Parathyroid adenoma (tissue), 2 donors: Measurements from ENCODE around the gene PGM3.

Experiments
- H2AFZ ChIP-seq: fragments of 300-600 bp; sonication (generic); one replicate; pipeline ENCODE4 v1.7.0; 2017; ENCODE audit warnings: antibody characterized with exemption, mild to moderate bottlenecking
- H3K27ac ChIP-seq: fragments of 300-600 bp; sonication (generic); one replicate; pipeline ENCODE4 v1.7.0; 2017
- H3K27me3 ChIP-seq: fragments of 300-600 bp; sonication (generic); one replicate; pipeline ENCODE4 v1.7.0; 2017; ENCODE audit warnings: low read length; ENCODE audit not compliant: control insufficient read depth, insufficient read depth
- H3K36me3 ChIP-seq: fragments of 300-600 bp; sonication (generic); one replicate; pipeline ENCODE4 v1.7.0; 2017; ENCODE audit warnings: low read length; ENCODE audit not compliant: control insufficient read depth, insufficient read depth
- H3K4me1 ChIP-seq: fragments of 300-600 bp; sonication (generic); one replicate; pipeline ENCODE4 v1.7.0; 2017; ENCODE audit warnings: control low read depth
- H3K4me2 ChIP-seq: fragments of 300-600 bp; sonication (generic); one replicate; pipeline ENCODE4 v1.7.0; 2017; ENCODE audit warnings: low read length
- H3K4me3 ChIP-seq: fragments of 300-600 bp; sonication (generic); one replicate; pipeline ENCODE4 v1.7.0; 2017; ENCODE audit warnings: low read depth, low read length
- H3K79me2 ChIP-seq: fragments of 300-600 bp; sonication (generic); one replicate; pipeline ENCODE4 v1.7.0; 2017; ENCODE audit warnings: control low read depth
- H3K9ac ChIP-seq: fragments of 300-600 bp; sonication (generic); one replicate; pipeline ENCODE4 v1.7.0; 2017; ENCODE audit warnings: mild to moderate bottlenecking
- H3K9me3 ChIP-seq: fragments of 300-600 bp; sonication (generic); one replicate; pipeline ENCODE4 v1.7.0; 2017; ENCODE audit warnings: low read length; ENCODE audit not compliant: control insufficient read depth
- TF ChIP-seq, protein P1 (sequence below): fragments of 300-600 bp; sonication (generic); IDR thresholded peaks from one replicate; pipeline ENCODE4 v1.7.0; 2017; ENCODE audit warnings: antibody characterized with exemption, mild to moderate bottlenecking
- donor health status: primary hyperparathyroidism.

The PGM3 gene

DNA sequence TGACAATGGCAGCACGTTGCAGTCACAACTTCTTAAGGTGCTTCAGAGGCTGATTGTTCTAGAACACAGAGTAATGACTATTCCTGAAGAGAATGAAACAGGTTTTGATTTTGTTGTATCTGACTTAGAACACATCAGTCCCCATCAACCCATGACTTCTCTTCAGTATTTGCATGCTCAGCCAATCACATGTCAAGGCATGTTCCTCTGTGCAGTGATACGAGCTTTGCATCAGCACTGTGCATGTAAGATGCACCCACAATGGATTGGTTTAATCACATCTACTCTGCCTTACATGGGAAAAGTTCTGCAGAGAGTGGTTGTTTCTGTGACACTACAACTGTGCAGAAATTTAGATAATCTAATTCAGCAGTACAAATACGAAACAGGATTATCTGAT, 54.3 kb downstream of the PGM3 start:
- Histone ChIP-seq H3K9me3 (no peaks in the 10 kb centered on the region), H3K27ac (no peak overlapping the region), H3K9ac (no peak overlapping the region), H3K27me3 (no peaks in the 10 kb centered on the region), H3K4me2 (no peak overlapping the region), H3K4me3 (no peak overlapping the region), H3K79me2 (no peaks in the 10 kb centered on the region), H2AFZ (no peak overlapping the region), H3K4me1 (no peaks in the 10 kb centered on the region), H3K36me3 (no peaks in the 10 kb centered on the region)
- TF ChIP-seq, protein P1, sequence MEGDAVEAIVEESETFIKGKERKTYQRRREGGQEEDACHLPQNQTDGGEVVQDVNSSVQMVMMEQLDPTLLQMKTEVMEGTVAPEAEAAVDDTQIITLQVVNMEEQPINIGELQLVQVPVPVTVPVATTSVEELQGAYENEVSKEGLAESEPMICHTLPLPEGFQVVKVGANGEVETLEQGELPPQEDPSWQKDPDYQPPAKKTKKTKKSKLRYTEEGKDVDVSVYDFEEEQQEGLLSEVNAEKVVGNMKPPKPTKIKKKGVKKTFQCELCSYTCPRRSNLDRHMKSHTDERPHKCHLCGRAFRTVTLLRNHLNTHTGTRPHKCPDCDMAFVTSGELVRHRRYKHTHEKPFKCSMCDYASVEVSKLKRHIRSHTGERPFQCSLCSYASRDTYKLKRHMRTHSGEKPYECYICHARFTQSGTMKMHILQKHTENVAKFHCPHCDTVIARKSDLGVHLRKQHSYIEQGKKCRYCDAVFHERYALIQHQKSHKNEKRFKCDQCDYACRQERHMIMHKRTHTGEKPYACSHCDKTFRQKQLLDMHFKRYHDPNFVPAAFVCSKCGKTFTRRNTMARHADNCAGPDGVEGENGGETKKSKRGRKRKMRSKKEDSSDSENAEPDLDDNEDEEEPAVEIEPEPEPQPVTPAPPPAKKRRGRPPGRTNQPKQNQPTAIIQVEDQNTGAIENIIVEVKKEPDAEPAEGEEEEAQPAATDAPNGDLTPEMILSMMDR, result no peak

DNA sequence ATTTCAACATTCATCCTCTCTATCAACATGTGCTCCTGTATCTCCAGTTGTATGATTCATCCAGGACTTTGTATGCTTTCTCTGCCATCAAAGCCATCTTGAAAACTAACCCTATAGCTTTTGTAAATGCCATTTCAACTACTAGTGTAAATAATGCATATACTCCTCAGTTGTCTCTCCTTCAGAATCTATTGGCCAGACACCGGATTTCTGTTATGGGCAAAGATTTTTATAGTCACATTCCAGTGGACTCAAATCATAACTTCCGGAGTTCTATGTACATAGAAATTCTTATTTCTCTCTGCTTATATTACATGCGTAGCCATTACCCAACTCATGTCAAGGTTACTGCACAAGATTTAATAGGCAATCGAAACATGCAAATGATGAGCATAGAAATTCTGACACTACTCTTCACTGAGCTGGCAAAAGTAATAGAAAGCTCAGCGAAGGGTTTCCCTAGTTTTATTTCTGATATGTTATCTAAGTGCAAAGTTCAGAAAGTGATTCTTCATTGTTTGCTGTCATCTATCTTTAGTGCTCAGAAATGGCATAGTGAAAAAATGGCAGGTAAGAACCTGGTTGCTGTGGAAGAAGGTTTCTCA, 54.8 kb downstream of the PGM3 start:
- H3K9ac ChIP-seq, result no peak overlapping the region
- H3K27ac ChIP-seq, result no peak overlapping the region
- H2AFZ ChIP-seq, result no peak overlapping the region
- H3K4me1 ChIP-seq, result no peaks in the 10 kb centered on the region
- H3K9me3 ChIP-seq, result no peaks in the 10 kb centered on the region
- TF ChIP-seq, protein P1, result no peak
- no peak overlapping the region for H3K4me3 ChIP-seq
- no peak overlapping the region for H3K4me2 ChIP-seq
- no peaks in the 10 kb centered on the region for H3K79me2 ChIP-seq
- no peaks in the 10 kb centered on the region for H3K36me3 ChIP-seq
- no peaks in the 10 kb centered on the region for H3K27me3 ChIP-seq

DNA sequence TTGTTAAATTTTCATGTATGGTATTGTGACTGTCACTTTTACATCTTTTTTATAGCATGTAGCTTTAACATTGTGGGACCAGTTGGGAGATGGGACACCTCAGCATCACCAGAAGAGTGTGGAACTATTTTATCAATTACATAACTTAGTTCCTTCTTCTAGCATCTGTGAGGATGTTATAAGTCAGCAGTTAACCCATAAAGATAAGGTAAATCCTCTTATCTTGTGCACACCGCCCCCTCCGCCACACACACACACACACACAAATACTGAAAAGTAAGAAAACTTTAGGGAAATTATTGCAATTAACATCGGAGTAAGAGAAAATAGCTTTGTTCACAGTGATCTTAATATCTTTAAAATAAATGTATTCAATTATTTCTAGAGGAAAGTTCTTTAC, 60.9 kb downstream of the PGM3 start:
- Histone ChIP-seq H3K4me2 (no peak overlapping the region), H3K9me3 (no peaks in the 10 kb centered on the region), H3K4me3 (no peak overlapping the region), H3K79me2 (no peaks in the 10 kb centered on the region), H3K4me1 (no peaks in the 10 kb centered on the region), H2AFZ (no peak overlapping the region), H3K27me3 (no peaks in the 10 kb centered on the region), H3K9ac (no peak overlapping the region), H3K36me3 (no peaks in the 10 kb centered on the region), H3K27ac (no peak overlapping the region)
- TF ChIP-seq, protein P1, result no peak

DNA sequence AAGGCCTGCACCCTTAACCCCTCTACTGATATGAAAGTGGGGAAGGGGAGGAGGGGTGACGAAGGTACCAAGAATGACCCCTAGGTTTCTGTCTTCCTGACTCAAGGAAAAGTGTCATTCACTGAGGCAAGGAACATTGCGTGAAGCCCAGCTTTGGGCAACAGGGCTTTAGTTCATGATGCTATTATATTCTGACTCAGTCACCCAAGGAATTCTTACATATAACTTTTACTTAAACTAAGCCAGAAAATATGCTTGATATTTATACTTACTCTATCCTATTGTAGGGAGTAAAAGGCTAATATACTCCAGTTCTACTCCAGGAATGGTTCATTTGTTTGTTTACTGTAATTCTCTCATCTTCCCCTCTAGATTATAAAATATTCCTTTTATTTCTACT, 65.1 kb downstream of the PGM3 start:
- TF ChIP-seq, protein P1, result no peak
- H3K27ac ChIP-seq, result no peak overlapping the region
- H3K9me3 ChIP-seq, result no peaks in the 10 kb centered on the region
- no peaks in the 10 kb centered on the region for H3K36me3 ChIP-seq
- H3K4me2 ChIP-seq, result no peak overlapping the region
- H3K4me3 ChIP-seq, result no peak overlapping the region
- H2AFZ ChIP-seq, result no peak overlapping the region
- H3K9ac ChIP-seq, result no peak overlapping the region
- no peaks in the 10 kb centered on the region for H3K79me2 ChIP-seq
- no peaks in the 10 kb centered on the region for H3K4me1 ChIP-seq
- H3K27me3 ChIP-seq, result no peaks in the 10 kb centered on the region

DNA sequence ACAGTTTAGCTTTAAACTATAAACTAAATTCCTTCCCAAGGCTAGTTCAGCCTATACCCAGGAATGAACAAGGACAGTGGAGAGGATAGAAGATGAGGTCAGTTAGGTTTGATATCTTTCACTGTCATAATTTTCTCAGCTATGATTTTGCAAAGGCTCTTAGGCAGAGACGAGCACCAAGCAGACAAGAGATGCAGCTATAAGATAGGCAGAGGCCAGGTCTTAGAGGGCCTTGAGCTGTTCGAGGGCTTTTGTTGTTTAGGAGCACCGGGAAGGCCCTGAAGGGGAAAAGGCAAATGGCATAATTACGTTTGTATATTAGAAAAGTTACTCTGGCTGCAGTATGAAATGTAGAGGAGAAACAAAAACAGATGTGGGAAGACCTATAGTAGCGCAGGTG, 65.8 kb downstream of the PGM3 start:
- Histone ChIP-seq H3K79me2 (no peaks in the 10 kb centered on the region), H2AFZ (no peak overlapping the region), H3K9me3 (no peaks in the 10 kb centered on the region), H3K4me1 (no peaks in the 10 kb centered on the region), H3K36me3 (no peaks in the 10 kb centered on the region), H3K4me3 (no peak overlapping the region), H3K27ac (no peak overlapping the region), H3K4me2 (no peak overlapping the region), H3K9ac (no peak overlapping the region), H3K27me3 (no peaks in the 10 kb centered on the region)
- TF ChIP-seq, protein P1, result no peak
